Hepatocyte (in vitro differentiated cells): ENCODE data around the gene ADAM10.

ENCODE experiments used
- EZH2 ChIP-seq: fragments of 200-600 bp; sonication (generic); IDR thresholded peaks from 2 replicates; pipeline ENCODE4 v1.6.1; 2016; ENCODE audit warnings: antibody characterized with exemption, mild to moderate bottlenecking, borderline replicate concordance
- TF ChIP-seq, protein P1 (sequence below): fragments of 200-600 bp; sonication (generic); IDR thresholded peaks from 2 replicates; pipeline ENCODE4 v1.5.1; 2016; ENCODE audit warnings: antibody characterized with exemption, mild to moderate bottlenecking; ENCODE audit not compliant: poor library complexity

DNA sequence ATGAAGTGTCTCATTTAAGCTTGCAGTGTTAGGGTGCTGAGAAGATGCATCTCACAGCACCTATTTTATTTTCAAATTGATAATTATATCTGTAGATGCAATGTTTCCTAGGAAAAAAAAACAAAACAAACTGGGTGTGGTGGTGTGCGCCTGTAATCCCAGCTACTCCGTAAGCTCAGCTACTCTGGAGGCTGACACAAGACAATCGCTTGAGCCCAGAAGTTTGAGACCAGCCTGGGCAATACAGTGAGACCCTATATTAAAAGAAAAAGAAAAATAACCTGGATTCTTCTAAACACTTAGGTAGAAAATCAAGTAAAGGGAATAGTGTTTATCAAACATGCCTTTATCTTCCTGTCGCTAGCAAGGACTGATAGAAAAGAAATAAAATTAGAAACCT lies 23.5 kb upstream of the ADAM10 start:
- no peak for TF ChIP-seq EZH2
- TF ChIP-seq, protein P1, sequence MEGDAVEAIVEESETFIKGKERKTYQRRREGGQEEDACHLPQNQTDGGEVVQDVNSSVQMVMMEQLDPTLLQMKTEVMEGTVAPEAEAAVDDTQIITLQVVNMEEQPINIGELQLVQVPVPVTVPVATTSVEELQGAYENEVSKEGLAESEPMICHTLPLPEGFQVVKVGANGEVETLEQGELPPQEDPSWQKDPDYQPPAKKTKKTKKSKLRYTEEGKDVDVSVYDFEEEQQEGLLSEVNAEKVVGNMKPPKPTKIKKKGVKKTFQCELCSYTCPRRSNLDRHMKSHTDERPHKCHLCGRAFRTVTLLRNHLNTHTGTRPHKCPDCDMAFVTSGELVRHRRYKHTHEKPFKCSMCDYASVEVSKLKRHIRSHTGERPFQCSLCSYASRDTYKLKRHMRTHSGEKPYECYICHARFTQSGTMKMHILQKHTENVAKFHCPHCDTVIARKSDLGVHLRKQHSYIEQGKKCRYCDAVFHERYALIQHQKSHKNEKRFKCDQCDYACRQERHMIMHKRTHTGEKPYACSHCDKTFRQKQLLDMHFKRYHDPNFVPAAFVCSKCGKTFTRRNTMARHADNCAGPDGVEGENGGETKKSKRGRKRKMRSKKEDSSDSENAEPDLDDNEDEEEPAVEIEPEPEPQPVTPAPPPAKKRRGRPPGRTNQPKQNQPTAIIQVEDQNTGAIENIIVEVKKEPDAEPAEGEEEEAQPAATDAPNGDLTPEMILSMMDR: no peak
